Measurements from ENCODE around the gene DUOX1. TPM values are rescaled to one million over a fixed set of nuclear protein-coding genes. Genes with fewer than 3 reads are reported as not detected.

Gene DUOX1
- total and polyA plus RNA-seq, 2 of the 13 experiments (the other 11 are each of a cell fraction or from before 2014, with no cell fraction given) = 0.03 TPM; not detected in 1

DNA sequence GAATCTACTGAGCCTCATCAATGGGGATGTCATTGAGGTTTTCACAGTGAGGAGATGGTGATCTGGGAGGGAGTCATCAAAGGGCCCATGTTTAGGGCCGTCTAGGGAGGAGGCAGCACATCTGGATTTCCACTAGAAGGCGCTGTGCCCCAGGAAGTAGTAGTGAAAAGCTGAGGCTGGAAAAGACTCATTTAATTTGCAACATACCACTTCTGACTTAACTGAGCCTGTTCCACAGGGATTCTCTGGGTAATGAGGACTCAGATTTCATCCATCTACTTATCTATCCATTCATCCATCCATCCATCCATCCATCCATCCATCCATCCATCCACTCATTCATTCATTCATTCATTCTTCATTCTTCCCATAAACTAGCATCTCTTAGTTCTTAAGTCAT is 75.4 kb downstream of the DUOX1 start (continued):
- TF ChIP-seq PCBP1 (IDR thresholded peaks at IDR 0.05; ENCODE audit: borderline replicate concordance, low read depth, low read length) (no peak), GABPA (IDR thresholded peaks at IDR 0.05; ENCODE audit: low read depth, low read length) (no peak), GABPA (CRISPR knock-in tag; IDR thresholded peaks at IDR 0.05; ENCODE audit: low read depth) (0 out of 2 replicates have a peak, but pooled peaks have one; percentile 18), ZNF737 (CRISPR knock-in tag; IDR thresholded peaks at IDR 0.05; ENCODE audit: borderline replicate concordance) (no peak), HNF4G (IDR thresholded peaks at IDR 0.05; ENCODE audit: borderline replicate concordance, low read depth, low read length) (no peak), HNF4G (CRISPR knock-in tag; IDR thresholded peaks at IDR 0.05; ENCODE audit: borderline replicate concordance, low read depth) (no peak), ATRX (CRISPR knock-in tag; IDR thresholded peaks at IDR 0.05; ENCODE audit: borderline replicate concordance) (no peak), STAG1 (CRISPR knock-in tag; IDR thresholded peaks at IDR 0.05) (peak; percentile 85), ZNF33A (CRISPR knock-in tag; IDR thresholded peaks at IDR 0.05; ENCODE audit: borderline replicate concordance) (no peak), SMC3 (IDR thresholded peaks at IDR 0.05; ENCODE audit: low read length) (peak; percentile 90), MAF1 (CRISPR knock-in tag; IDR thresholded peaks at IDR 0.05; ENCODE audit: borderline replicate concordance) (no peak), TSC22D2 (CRISPR knock-in tag; IDR thresholded peaks at IDR 0.05; ENCODE audit: borderline replicate concordance) (no peak), JDP2 (CRISPR knock-in tag; IDR thresholded peaks at IDR 0.05; ENCODE audit: borderline replicate concordance) (no peak), NONO (IDR thresholded peaks at IDR 0.05) (no peak), NONO (CRISPR knock-in tag; conservative IDR thresholded peaks at IDR 0.05) (no peak), FOXC1 (CRISPR knock-in tag; IDR thresholded peaks at IDR 0.05; ENCODE audit: borderline replicate concordance) (no peak), PPARG (CRISPR knock-in tag; conservative IDR thresholded peaks at IDR 0.05) (no peak), ZZZ3 (CRISPR knock-in tag; IDR thresholded peaks at IDR 0.05; ENCODE audit: borderline replicate concordance) (no peak), ZFP36L2 (CRISPR knock-in tag; IDR thresholded peaks at IDR 0.05) (no peak), CEBPB (IDR thresholded peaks at IDR 0.05; ENCODE audit: borderline replicate concordance, low read depth, low read length) (no peak), ERF (CRISPR knock-in tag; IDR thresholded peaks at IDR 0.05) (peak; percentile 23; the same call in 1 of the 2 replicates), ATF7 (IDR thresholded peaks at IDR 0.05) (no peak), ATF7 (CRISPR knock-in tag; IDR thresholded peaks at IDR 0.05) (no peak), XRCC5 (optimal IDR thresholded peaks at IDR 0.05; ENCODE audit: low read length) (peak; percentile 30)
- TF ChIP-seq, protein P1, sequence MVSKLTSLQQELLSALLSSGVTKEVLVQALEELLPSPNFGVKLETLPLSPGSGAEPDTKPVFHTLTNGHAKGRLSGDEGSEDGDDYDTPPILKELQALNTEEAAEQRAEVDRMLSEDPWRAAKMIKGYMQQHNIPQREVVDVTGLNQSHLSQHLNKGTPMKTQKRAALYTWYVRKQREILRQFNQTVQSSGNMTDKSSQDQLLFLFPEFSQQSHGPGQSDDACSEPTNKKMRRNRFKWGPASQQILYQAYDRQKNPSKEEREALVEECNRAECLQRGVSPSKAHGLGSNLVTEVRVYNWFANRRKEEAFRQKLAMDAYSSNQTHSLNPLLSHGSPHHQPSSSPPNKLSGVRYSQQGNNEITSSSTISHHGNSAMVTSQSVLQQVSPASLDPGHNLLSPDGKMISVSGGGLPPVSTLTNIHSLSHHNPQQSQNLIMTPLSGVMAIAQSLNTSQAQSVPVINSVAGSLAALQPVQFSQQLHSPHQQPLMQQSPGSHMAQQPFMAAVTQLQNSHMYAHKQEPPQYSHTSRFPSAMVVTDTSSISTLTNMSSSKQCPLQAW (CRISPR knock-in tag; IDR thresholded peaks at IDR 0.05) = 0 out of 2 replicates have a peak, but pooled peaks have one; percentile 39
- TF ChIP-seq, protein P2, sequence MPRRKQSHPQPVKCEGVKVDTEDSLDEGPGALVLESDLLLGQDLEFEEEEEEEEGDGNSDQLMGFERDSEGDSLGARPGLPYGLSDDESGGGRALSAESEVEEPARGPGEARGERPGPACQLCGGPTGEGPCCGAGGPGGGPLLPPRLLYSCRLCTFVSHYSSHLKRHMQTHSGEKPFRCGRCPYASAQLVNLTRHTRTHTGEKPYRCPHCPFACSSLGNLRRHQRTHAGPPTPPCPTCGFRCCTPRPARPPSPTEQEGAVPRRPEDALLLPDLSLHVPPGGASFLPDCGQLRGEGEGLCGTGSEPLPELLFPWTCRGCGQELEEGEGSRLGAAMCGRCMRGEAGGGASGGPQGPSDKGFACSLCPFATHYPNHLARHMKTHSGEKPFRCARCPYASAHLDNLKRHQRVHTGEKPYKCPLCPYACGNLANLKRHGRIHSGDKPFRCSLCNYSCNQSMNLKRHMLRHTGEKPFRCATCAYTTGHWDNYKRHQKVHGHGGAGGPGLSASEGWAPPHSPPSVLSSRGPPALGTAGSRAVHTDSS (CRISPR knock-in tag; conservative IDR thresholded peaks at IDR 0.05) = no peak
- TF ChIP-seq, protein P3, sequence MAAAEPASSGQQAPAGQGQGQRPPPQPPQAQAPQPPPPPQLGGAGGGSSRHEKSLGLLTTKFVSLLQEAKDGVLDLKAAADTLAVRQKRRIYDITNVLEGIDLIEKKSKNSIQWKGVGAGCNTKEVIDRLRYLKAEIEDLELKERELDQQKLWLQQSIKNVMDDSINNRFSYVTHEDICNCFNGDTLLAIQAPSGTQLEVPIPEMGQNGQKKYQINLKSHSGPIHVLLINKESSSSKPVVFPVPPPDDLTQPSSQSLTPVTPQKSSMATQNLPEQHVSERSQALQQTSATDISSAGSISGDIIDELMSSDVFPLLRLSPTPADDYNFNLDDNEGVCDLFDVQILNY (CRISPR knock-in tag; conservative IDR thresholded peaks at IDR 0.05) = no peak
- TF ChIP-seq, protein P4, sequence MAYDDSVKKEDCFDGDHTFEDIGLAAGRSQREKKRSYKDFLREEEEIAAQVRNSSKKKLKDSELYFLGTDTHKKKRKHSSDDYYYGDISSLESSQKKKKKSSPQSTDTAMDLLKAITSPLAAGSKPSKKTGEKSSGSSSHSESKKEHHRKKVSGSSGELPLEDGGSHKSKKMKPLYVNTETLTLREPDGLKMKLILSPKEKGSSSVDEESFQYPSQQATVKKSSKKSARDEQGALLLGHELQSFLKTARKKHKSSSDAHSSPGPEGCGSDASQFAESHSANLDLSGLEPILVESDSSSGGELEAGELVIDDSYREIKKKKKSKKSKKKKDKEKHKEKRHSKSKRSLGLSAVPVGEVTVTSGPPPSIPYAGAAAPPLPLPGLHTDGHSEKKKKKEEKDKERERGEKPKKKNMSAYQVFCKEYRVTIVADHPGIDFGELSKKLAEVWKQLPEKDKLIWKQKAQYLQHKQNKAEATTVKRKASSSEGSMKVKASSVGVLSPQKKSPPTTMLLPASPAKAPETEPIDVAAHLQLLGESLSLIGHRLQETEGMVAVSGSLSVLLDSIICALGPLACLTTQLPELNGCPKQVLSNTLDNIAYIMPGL (CRISPR knock-in tag; IDR thresholded peaks at IDR 0.05; ENCODE audit: borderline replicate concordance in 1 of 2, low read depth in 1 of 2) = peak; percentile 30 to 37; a peak in 1 of 4 replicates
